Measurements from ENCODE around the gene IRF6. TPM values are rescaled to one million over a fixed set of nuclear protein-coding genes. Genes with fewer than 3 reads are reported as not detected.

IRF6 gene
- total and polyA plus RNA-seq, 2 donors (not counting 1 experiment from before 2014, with no cell fraction given): 0.18 to 1.1 TPM

GRCh38 chr1:209838537-209838936 is 32.6 kb upstream of the IRF6 start:
- TF ChIP-seq EZH2 (IDR thresholded peaks at IDR 0.05; ENCODE audit: borderline replicate concordance, insufficient read depth, low read depth, low read length, poor library complexity, severe bottlenecking): no peak
- TF ChIP-seq CTCF (IDR thresholded peaks at IDR 0.05): no peak
- no peaks in the 10 kb centered on the region for H3K79me2 ChIP-seq (ENCODE audit: control insufficient read depth, insufficient read depth, low read length)
- H3K4me2 ChIP-seq (replicated peaks; ENCODE audit: low read depth, low read length, poor library complexity, severe bottlenecking): no peak overlapping the region
- H3K36me3 ChIP-seq (replicated peaks in 1 of 2; ENCODE audit: control extremely low read depth in 1 of 2, control insufficient read depth in 1 of 2, extremely low read depth in 1 of 2, insufficient read depth in 2 of 2, low read length in 1 of 2): peaks cover 31 to 98% of the 10 kb centered on the region in 2 experiments
- ChIA-PET POLR2A (no interaction called here), CTCF (interaction anchor here (1.0 to 2.4 kb wide), 3 partner anchors 12 to 17 kb away, joined by 3 to 7 read pairs (median 6); no protein-coding TSS in a partner anchor)
- Mint-ChIP-seq H3K4me1 (no peaks in the 10 kb centered on the region), H3K27me3 (no peaks in the 10 kb centered on the region), H3K9me3 (ENCODE audit: insufficient read depth) (no peaks in the 10 kb centered on the region), H3K4me3 (no peak overlapping the region), H3K27ac (no peak overlapping the region)
- no peaks in the 10 kb centered on the region for H3K4me1 ChIP-seq (ENCODE audit: control insufficient read depth in 2 of 2, insufficient read depth in 2 of 2, low read length in 2 of 2)
- H4K20me1 ChIP-seq (ENCODE audit: control insufficient read depth, insufficient read depth, low read length, poor library complexity, severe bottlenecking): peaks cover 23% of the 10 kb centered on the region
- intact Hi-C loops (cut with micrococcal nuclease): no loop called here
- 100% methylated on average over 5 of the region's 6 CpGs for WGBS (ENCODE audit: insufficient coverage)
- no peaks in the 10 kb centered on the region for H3K9me3 ChIP-seq (ENCODE audit: control extremely low read depth in 1 of 3, control insufficient read depth in 2 of 3, insufficient read depth in 1 of 3, low read length in 2 of 3)
- H3K9ac ChIP-seq (ENCODE audit: low read length): no peak overlapping the region
- no peak for ATAC-seq (ENCODE audit: low read depth)
- no peak for DNase-seq
- H2AFZ ChIP-seq (ENCODE audit: insufficient read depth, low read depth, low read length, poor library complexity, severe bottlenecking): no peak overlapping the region
- no peak overlapping the region for H3K4me3 ChIP-seq (ENCODE audit: control extremely low read depth in 1 of 5, extremely low read depth in 1 of 5, insufficient read depth in 1 of 5, low read depth in 2 of 5, low read length in 4 of 5)
- no peak overlapping the region for H3K27ac ChIP-seq (ENCODE audit: low read length in 2 of 2)
- H3K27me3 ChIP-seq (replicated peaks in 1 of 4; ENCODE audit: control extremely low read depth in 1 of 4, control insufficient read depth in 3 of 4, insufficient read depth in 4 of 4, low read length in 3 of 4): no peaks in the 10 kb centered on the region

GRCh38 chr1:209837671-209838070 is 31.7 kb upstream of the IRF6 start:
- TF ChIP-seq EZH2 (IDR thresholded peaks at IDR 0.05; ENCODE audit: borderline replicate concordance, insufficient read depth, low read depth, low read length, poor library complexity, severe bottlenecking) (no peak), CTCF (IDR thresholded peaks at IDR 0.05) (no peak)
- H4K20me1 ChIP-seq (ENCODE audit: control insufficient read depth, insufficient read depth, low read length, poor library complexity, severe bottlenecking): peaks cover 27% of the 10 kb centered on the region
- no peaks in the 10 kb centered on the region for H3K4me1 Mint-ChIP-seq
- H3K27me3 Mint-ChIP-seq: no peaks in the 10 kb centered on the region
- WGBS (ENCODE audit: insufficient coverage): 100% methylated on average over 1 of the region's 7 CpGs
- intact Hi-C loops (cut with micrococcal nuclease): no loop called here
- no peaks in the 10 kb centered on the region for H3K9me3 ChIP-seq (ENCODE audit: control extremely low read depth in 1 of 3, control insufficient read depth in 2 of 3, insufficient read depth in 1 of 3, low read length in 2 of 3)
- H3K4me2 ChIP-seq (replicated peaks; ENCODE audit: low read depth, low read length, poor library complexity, severe bottlenecking): no peak overlapping the region
- no peak overlapping the region for H3K27ac ChIP-seq (ENCODE audit: low read length in 2 of 2)
- H3K9ac ChIP-seq (ENCODE audit: low read length): no peak overlapping the region
- peaks cover 2% of the 10 kb centered on the region for H3K79me2 ChIP-seq (ENCODE audit: control insufficient read depth, insufficient read depth, low read length)
- no peak overlapping the region for H3K4me3 Mint-ChIP-seq
- no peak overlapping the region for H2AFZ ChIP-seq (ENCODE audit: insufficient read depth, low read depth, low read length, poor library complexity, severe bottlenecking)
- ChIA-PET POLR2A (no interaction called here), CTCF (no interaction called here)
- H3K27ac Mint-ChIP-seq: no peak overlapping the region
- no peaks in the 10 kb centered on the region for H3K4me1 ChIP-seq (ENCODE audit: control insufficient read depth in 2 of 2, insufficient read depth in 2 of 2, low read length in 2 of 2)
- ATAC-seq (ENCODE audit: low read depth) (no peak), DNase-seq (no peak)
- H3K9me3 Mint-ChIP-seq (ENCODE audit: insufficient read depth): no peaks in the 10 kb centered on the region
- no peak overlapping the region for H3K4me3 ChIP-seq (ENCODE audit: control extremely low read depth in 1 of 5, extremely low read depth in 1 of 5, insufficient read depth in 1 of 5, low read depth in 2 of 5, low read length in 4 of 5)
- H3K27me3 ChIP-seq (replicated peaks in 1 of 4; ENCODE audit: control extremely low read depth in 1 of 4, control insufficient read depth in 3 of 4, insufficient read depth in 4 of 4, low read length in 3 of 4): no peaks in the 10 kb centered on the region
- H3K36me3 ChIP-seq (replicated peaks in 1 of 2; ENCODE audit: control extremely low read depth in 1 of 2, control insufficient read depth in 1 of 2, extremely low read depth in 1 of 2, insufficient read depth in 2 of 2, low read length in 1 of 2): peaks cover 33 to 98% of the 10 kb centered on the region in 2 experiments

Measured in B cell (primary cell).